NCI-H510A treated with DMSO at 0.1 percent for 48 hours (cell line): ENCODE results near the gene RPL28.
"Not testable (repeated sequence)": the region's sequence is repeated elsewhere in the genome, so short reads cannot be mapped to it uniquely, and the experiment has no call there.

Source experiments
- DNase-seq: peaks from one replicate; lab custom pipeline; 2025; lab: John Stamatoyannopoulos, UW

RPL28 gene

DNA sequence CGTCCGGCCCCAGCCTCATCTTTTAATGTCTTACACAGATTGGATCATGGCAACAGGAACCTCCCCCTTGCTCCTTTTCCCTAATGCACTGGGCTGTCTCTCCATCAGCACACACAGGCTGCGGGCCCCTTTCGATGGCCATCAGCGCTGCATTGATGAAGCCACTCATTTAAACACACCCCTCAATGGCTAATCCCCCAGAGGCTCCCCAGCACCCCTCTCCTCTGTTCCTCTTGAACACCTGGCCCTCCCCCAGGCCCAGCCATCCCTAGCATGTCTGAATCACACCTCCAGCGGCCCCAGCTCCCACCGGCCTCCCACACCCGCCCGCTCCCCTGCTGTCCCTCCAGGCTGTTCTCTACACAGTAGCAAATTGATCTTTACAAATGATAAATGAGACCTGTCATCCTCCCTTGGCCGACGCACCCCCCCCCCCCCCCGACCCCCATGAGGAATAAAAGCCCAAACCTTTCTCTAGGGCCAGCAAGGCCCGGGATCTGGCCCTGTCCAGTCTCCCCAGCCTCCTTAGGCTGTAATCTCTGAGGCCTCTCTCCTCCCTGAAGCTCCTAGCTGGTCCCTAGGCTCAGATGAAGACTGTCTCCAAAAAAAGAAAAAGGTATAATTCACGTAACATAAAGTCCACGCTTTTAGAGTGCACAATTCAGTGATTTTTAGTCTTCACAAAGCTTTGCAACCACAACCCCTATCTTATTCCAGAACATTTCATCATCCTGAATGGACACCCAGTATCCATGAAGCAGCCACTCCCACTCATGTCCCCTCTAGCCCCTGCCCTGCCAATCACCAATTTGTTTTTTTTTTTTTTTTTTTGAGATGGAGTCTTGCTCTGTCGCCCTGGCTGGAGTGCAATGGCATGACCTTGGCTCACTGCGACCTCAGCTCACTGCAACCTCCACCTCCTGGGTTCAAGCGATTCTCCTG, 7.4 kb downstream of the RPL28 start:
- no peak for DNase-seq

- no peak for DNase-seq
Measured at GRCh38 chr19:55398200-55398925, 12.6 kb downstream of the RPL28 start.

DNA sequence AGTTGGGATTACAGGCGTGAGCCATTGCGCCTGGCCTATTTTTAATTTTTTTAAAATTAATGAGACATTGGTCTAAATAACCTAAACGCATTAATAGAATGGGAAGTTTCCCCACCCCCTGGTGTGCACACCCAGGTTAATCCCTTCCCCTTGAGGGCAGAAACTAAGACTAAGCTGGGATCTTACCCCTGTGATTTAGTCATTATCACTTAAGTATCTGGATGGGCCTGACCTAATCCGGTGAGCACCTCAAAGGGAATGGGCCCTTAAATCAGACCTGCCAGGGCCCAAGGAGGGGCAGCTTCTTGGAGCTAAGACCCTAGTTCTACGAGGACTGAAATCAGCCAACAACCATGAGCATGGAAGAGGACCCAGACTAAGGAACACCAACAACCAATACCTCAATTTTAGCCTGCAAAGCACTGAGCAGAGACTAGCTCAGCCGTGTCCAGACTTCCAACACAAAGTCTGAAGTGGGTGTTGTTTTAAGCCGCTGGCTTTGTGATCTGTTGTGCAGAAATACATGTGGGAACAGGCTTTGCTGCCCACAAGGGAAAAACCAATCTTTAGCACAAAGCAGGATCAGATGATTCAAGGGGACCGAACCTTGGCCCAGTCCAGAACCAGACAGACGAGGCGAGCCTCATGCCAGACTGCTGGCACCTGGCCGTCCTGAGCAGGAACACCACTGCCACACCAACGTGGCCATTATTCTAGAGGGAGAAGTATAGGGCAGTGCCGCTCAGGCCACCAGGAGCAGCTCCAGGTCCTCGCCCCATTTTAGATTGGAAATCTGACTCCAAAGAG, 14.8 kb downstream of the RPL28 start:
- DNase-seq = no peak

DNA sequence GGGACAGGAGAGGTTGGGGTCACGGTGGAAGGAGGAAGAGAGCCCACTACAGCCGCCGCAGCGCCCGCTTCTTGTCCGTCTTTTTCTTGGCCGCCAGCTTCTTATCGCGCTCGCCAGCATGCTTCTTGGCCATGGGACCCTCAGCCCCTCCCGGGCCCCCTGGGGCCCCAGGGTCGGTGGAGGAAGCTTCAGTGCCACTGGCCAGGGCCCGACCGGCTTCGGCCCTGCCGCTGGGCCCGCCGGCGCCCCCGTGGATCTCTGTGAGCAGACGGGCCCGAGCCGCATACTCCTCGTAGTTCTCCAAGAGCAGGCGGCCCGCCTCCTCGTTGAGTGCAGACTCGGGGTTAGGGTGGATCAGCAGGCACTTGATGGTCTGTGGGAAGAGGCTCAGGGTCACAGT, 15.7 kb downstream of the RPL28 start:
- not testable (repeated sequence) for DNase-seq

DNA sequence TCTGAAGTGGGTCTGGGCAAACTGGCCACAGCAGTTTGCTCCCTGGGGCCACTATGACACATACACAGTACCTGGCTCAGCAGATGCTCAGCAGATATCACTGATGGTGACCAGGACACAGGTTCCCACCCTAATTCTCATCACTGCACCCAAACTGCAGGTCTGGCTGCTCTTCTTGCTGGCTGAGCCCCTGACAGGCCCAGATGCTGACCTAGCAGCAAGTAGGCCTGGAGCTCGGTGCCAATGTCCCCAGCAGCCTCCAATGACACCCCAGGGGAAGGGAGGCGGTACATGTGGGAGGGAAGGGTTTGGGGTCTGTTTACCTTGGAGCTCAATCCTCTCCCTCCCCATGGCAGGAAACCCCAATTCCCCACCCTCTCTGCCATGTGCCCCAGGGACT, 16.8 kb downstream of the RPL28 start:
- no peak for DNase-seq

DNA sequence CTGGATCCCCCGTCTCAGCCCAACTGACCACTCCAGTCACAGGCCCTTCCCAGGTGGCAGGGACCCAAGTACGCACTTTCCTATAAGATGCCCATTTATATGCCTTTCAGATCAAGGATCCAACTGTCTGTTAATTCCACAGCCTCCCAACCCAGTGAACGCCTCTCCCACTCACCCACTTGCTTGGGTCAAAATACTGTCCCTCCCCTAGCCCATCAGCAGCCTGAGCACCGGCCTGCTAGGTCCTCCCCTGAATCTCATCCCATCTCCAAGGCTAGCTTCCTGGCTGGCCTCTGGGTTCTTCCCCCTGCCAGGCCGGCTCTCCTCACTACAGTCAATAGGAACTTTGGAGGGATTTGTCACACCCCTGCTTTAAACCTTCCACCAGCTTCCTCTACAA, 19.9 kb downstream of the RPL28 start:
- no peak for DNase-seq

DNA sequence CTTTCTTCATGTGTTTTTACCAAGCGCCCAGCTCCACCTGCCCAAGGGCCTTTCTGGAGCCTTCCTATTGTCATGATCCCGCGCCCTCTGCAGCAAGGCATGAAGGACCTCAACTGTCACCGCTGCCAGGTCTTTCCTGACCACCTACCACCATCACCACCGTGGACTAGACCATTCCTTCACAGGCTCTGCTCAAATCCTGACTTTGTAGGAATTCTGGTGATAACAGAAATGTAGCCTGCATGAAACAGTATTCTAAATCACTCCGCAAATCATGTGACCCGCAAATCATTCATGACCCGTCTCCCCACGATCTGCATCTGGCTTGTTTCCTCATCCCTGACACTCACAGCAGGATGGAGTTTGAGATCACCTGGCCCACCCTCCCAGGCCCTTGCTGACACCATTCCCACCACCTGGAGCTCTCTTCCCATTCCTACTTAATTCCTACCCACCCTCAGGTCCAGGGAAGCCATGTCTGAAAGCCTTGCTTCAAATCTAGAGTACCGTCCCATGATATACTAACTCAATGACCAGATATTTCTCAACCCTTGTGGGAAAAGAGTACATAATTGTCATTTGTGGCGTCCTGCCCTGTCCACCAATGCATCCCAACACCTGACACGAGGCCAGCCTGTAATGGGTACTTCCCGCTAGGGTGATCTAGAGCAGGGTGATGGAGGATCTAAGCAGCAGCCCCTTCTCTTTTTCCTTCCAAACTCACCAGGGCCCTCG, 20.5 kb downstream of the RPL28 start:
- DNase-seq = no peak

GRCh38 chr19:55406826-55407549, 21.3 kb downstream of the RPL28 start:
- no peak for DNase-seq

GRCh38 chr19:55407550-55407799, 21.7 kb downstream of the RPL28 start, which contains the start of gene UBE2S:
TSS of gene UBE2S (minus strand) at chr19:55407788. CDS start at chr19:55407589, 199 bp downstream.
- DNase-seq = not testable (repeated sequence)

DNA sequence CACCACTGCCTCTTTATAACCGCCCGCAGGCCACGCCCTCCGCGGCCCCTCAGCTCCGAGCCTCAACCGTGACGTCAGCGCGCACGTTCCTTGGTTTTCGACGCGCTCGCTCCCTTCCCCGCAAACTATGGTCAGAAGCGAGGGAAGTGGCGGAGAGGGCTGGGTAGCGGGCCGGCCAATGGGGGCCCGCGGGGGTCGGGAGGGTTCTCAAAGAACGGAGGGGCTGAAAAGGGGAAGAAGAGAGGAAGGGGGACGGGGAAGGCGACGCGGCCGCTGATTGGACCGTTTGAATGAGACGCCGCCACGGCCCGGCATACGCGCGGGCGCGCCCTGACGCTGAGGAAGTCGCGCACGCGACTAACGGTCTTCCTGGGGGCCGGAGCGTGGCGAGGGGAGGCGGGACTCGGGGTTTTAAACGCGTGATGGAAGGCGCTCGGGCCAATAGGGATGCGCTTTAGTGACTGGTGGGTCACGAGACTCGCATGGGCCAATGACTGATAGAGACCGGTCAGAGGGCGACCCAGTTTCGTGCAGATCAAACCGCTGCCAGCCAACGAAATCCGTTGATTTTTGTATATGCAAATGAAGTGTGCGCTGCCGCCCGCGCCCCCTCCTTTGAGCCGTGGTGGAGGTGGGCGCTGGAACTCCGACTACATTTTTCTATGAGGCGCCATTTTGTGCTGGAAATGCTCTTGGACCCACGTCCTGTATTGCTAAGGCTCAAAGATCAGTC, 22.2 kb downstream of the RPL28 start:
- peak; percentile 98 for DNase-seq

- DNase-seq = no peak
Measured at GRCh38 chr19:55408533-55408872, 22.8 kb downstream of the RPL28 start.

GRCh38 chr19:55409179-55409578, 23.4 kb downstream of the RPL28 start:
- DNase-seq = not testable (repeated sequence)

- no peak for DNase-seq
Measured at GRCh38 chr19:55410168-55410567, 24.4 kb downstream of the RPL28 start.

GRCh38 chr19:55418185-55418584, 32.5 kb downstream of the RPL28 start:
- DNase-seq = peak; percentile 44

DNA sequence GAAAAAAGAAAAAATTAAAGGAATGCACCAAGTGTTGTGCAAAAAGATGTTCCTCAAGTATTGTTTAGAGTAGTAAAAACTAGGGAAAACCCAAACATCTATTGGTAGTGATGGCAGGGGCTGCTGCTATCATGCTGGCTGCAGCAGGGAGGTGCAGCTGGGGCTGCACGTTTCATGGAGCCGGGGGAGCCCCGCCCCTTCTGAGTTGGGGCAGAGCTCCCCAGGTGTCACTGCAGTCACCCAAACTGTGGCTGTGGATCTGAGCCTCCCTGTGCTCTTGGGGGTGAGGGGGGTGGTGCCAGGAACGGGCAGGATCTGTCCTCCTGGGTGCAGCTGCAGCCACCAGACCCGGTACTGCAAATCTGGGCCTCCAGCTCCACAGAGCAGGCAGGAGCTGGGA, 33.4 kb downstream of the RPL28 start:
- no peak for DNase-seq

DNA sequence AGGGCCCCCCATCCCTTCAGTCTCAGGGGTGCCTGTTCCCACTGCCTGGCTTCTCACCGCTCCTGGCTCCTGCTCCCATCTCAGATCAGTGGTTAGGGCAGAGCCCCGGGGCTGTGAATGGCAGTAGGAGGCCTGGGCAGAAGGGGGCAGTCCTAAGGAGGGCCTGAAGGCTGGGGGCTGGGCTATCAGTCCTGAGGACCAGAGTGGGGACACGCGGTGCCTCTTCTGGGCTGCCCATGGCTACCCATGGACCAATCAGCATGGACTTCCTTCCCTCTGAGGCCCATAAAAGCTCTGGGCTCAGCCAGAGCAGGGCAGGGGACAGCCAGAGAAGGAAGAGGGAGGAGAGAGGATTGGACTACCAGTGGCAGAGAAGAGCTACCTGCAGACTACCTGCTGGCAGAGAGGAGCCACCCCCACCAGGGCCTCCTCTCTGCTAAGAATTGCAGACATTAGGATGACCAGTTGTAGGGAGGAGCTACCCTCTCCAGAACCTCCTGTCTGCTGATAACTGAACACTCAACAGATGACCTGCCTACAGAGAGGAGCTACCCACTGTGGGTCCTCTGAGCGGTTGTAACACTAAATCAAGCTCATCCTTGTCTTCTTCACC, 34.0 kb downstream of the RPL28 start:
- no peak for DNase-seq

DNA sequence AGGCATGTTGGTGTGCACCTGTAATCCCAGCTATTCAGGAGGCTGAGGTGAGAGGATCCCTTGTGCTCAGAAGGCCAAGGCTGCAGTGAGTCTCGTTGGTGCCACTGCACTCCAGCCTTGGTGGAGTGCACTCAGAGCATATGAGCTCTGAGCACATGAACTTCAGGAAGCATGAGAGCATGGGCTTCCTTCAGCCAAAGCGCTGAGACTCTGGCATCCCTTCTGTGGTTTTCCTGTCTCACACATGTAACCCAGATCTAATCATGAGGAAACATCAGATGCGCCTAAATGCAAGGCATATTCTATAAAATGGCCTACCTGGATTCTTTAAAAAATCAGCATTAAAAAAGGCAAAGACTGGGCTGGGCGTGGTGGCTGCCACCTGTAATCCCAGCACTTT, 35.5 kb downstream of the RPL28 start:
- not testable (repeated sequence) for DNase-seq

GRCh38 chr19:55423225-55424005, 37.7 kb downstream of the RPL28 start:
- DNase-seq = no peak

- DNase-seq = no peak
Measured at GRCh38 chr19:55424518-55424917, 38.8 kb downstream of the RPL28 start.
